Neural cell (in vitro differentiated cells): ENCODE data around the gene ADTRP. TPM values are rescaled to one million over a fixed set of nuclear protein-coding genes. Genes with fewer than 3 reads are reported as not detected.
A peak's percentile ranks its signal among the peaks of the same experiment; 100 is the strongest.

Source experiments
- H2AFZ ChIP-seq: fragments of 200-600, 300-800 bp; sonication (generic), shearing (Covaris generic); 2 replicates; pipeline ENCODE4 v1.6.0; 2014; ENCODE audit warnings: low read depth, mild to moderate bottlenecking, antibody characterized with exemption, low read length, moderate library complexity
- H3F3A ChIP-seq: fragments of 200-600 bp; shearing (Covaris generic); 2 replicates; pipeline ENCODE4 v1.6.1; 2016; ENCODE audit warnings: mild to moderate bottlenecking, moderate library complexity, mixed read lengths, antibody characterized with exemption, low read length; ENCODE audit not compliant: insufficient read depth, poor library complexity, severe bottlenecking
- H3K27ac ChIP-seq: fragments of 200-600, 300-800 bp; sonication (generic), shearing (Covaris generic); 2 replicates; pipeline ENCODE4 v1.5.1; 2014; ENCODE audit warnings: mild to moderate bottlenecking, low read length, moderate library complexity
- H3K27me3 ChIP-seq: fragments of 300-800, 200-600 bp; sonication (generic), shearing (Covaris generic); 2 replicates; pipeline ENCODE4 v1.6.0; 2014; ENCODE audit warnings: mild to moderate bottlenecking, low read depth, low read length, moderate library complexity; ENCODE audit not compliant: insufficient read depth
- H3K36me3 ChIP-seq: fragments of 300-800, 200-600 bp; sonication (generic), shearing (Covaris generic); 2 replicates; pipeline ENCODE4 v1.5.1; 2014; ENCODE audit warnings: mild to moderate bottlenecking, antibody characterized with exemption, low read length, moderate library complexity; ENCODE audit not compliant: insufficient read depth
- H3K4me2 ChIP-seq: fragments of 300-800, 200-600 bp; sonication (generic), shearing (Covaris generic); 2 replicates; pipeline ENCODE4 v1.6.0; 2014; ENCODE audit warnings: mild to moderate bottlenecking, low read length
- H3K4me3 ChIP-seq: fragments of 300-800, 200-600 bp; sonication (generic), shearing (Covaris generic); 2 replicates; pipeline ENCODE4 v1.5.1; 2014; ENCODE audit warnings: mild to moderate bottlenecking, low read length, moderate library complexity
- H3K79me2 ChIP-seq: fragments of 200-600 bp; shearing (Covaris generic); replicated peaks from 2 replicates; pipeline ENCODE4 v1.6.0; 2014; ENCODE audit warnings: mild to moderate bottlenecking, low read length, moderate library complexity; ENCODE audit not compliant: insufficient read depth
- H3K9ac ChIP-seq: fragments of 300-800, 200-600 bp; sonication (generic), shearing (Covaris generic); 2 replicates; pipeline ENCODE4 v1.6.1; 2016; ENCODE audit warnings: mild to moderate bottlenecking, low read length, mixed read lengths
- H3K9me2 ChIP-seq: fragments of 200-600 bp; shearing (Covaris generic); 2 replicates; pipeline ENCODE4 v1.6.1; 2016; ENCODE audit warnings: mild to moderate bottlenecking, low read length, mixed read lengths; ENCODE audit not compliant: insufficient read depth
- H3K9me3 ChIP-seq: fragments of 200-600, 300-800 bp; sonication (generic), shearing (Covaris generic); 2 replicates; pipeline ENCODE4 v1.6.1; 2016; ENCODE audit warnings: mild to moderate bottlenecking, mixed run types, low read length, moderate library complexity, mixed read lengths
- H4K20me1 ChIP-seq: fragments of 200-600 bp; shearing (Covaris generic); 2 replicates; pipeline ENCODE4 v1.6.1; 2016; ENCODE audit warnings: mild to moderate bottlenecking, mixed run types; ENCODE audit not compliant: insufficient read depth
- CTCF ChIP-seq: fragments of 450-650 bp; IDR thresholded peaks from 2 replicates; pipeline ENCODE4 v1.5.1; 2014; ENCODE audit warnings: antibody characterized with exemption, mild to moderate bottlenecking, moderate library complexity; ENCODE audit not compliant: poor library complexity, severe bottlenecking
- EP300 ChIP-seq: fragments of 450-650 bp; conservative IDR thresholded peaks from 2 replicates; pipeline ENCODE4 v1.6.1; 2014; ENCODE audit warnings: antibody characterized with exemption, mild to moderate bottlenecking, moderate library complexity; ENCODE audit not compliant: poor library complexity, severe bottlenecking
- EZH2 ChIP-seq: fragments of 200-600, 300-800 bp; shearing (Covaris generic), sonication (generic); IDR thresholded peaks from 2 replicates; pipeline ENCODE4 v1.6.1; 2014; ENCODE audit warnings: antibody characterized with exemption, low read length, borderline replicate concordance, mild to moderate bottlenecking; ENCODE audit not compliant: insufficient read depth, poor library complexity, severe bottlenecking
- MXI1 ChIP-seq: fragments of 450-650 bp; conservative IDR thresholded peaks from 2 replicates; pipeline ENCODE4 v1.6.1; 2014; ENCODE audit warnings: antibody characterized with exemption, mild to moderate bottlenecking; ENCODE audit not compliant: poor library complexity, severe bottlenecking
- POLR2AphosphoS5 ChIP-seq: IDR thresholded peaks from 2 replicates; pipeline ENCODE4 v1.6.1; 2012
- RAD21 ChIP-seq: fragments of 450-650 bp; conservative IDR thresholded peaks from 2 replicates; pipeline ENCODE4 v1.6.1; 2014; ENCODE audit warnings: antibody characterized with exemption, mild to moderate bottlenecking, moderate library complexity
- REST ChIP-seq: IDR thresholded peaks from 2 replicates; pipeline ENCODE4 v1.6.1; 2012; ENCODE audit warnings: borderline replicate concordance
- SMC3 ChIP-seq: fragments of 450-650 bp; conservative IDR thresholded peaks from 2 replicates; pipeline ENCODE4 v1.6.1; 2014; ENCODE audit warnings: antibody characterized with exemption, mild to moderate bottlenecking, moderate library complexity; ENCODE audit not compliant: poor library complexity
- TAF1 ChIP-seq: IDR thresholded peaks from 2 replicates; pipeline ENCODE4 v1.6.1; 2012; ENCODE audit warnings: low read depth
- polyA plus RNA-seq: library from polyadenylated mRNA; depleted of rRNA; stranded (reverse); fragments of >200 nt; gene quantifications from 2 replicates; pipeline ENCODE4 v1.2.3, GENCODE V29; 2014

ADTRP gene
- polyA plus RNA-seq, 1 donor from 2014 or later = not detected

GRCh38 chr6:11701573-11701972 lies 77.0 kb downstream of the ADTRP start:
- H4K20me1 ChIP-seq = no peaks in the 10 kb centered on the region
- no peak overlapping the region for H3K4me2 ChIP-seq
- no peak overlapping the region for H2AFZ ChIP-seq
- no peaks in the 10 kb centered on the region for H3K9me2 ChIP-seq
- no peak for TF ChIP-seq MXI1
- no peak for TF ChIP-seq REST
- TF ChIP-seq RAD21 = no peak
- no peak for TF ChIP-seq SMC3
- TF ChIP-seq EZH2 = no peak
- TF ChIP-seq TAF1 = no peak
- no peak for TF ChIP-seq EP300
- no peak for TF ChIP-seq CTCF
- TF ChIP-seq POLR2AphosphoS5 = no peak
- no peak overlapping the region for H3K9ac ChIP-seq
- no peaks in the 10 kb centered on the region for H3K9me3 ChIP-seq
- no peaks in the 10 kb centered on the region for H3K36me3 ChIP-seq
- peaks cover 2% of the 10 kb centered on the region for H3K27me3 ChIP-seq
- H3K27ac ChIP-seq = no peak overlapping the region
- no peaks in the 10 kb centered on the region for H3K79me2 ChIP-seq
- no peak overlapping the region for H3K4me3 ChIP-seq
- H3F3A ChIP-seq = no peaks in the 10 kb centered on the region

GRCh38 chr6:11700118-11700718 lies 78.4 kb downstream of the ADTRP start:
- H3K27me3 ChIP-seq = peaks cover under 1% of the 10 kb centered on the region
- no peaks in the 10 kb centered on the region for H3K79me2 ChIP-seq
- no peak overlapping the region for H2AFZ ChIP-seq
- H3K4me2 ChIP-seq = no peak overlapping the region
- H4K20me1 ChIP-seq = no peaks in the 10 kb centered on the region
- no peaks in the 10 kb centered on the region for H3K9me3 ChIP-seq
- no peaks in the 10 kb centered on the region for H3K36me3 ChIP-seq
- no peak overlapping the region for H3K9ac ChIP-seq
- peak; percentile 61 for TF ChIP-seq SMC3
- no peak for TF ChIP-seq EP300
- no peak for TF ChIP-seq REST
- TF ChIP-seq POLR2AphosphoS5 = no peak
- no peak for TF ChIP-seq TAF1
- peak; percentile 48 for TF ChIP-seq CTCF
- peak; percentile 50 for TF ChIP-seq RAD21
- TF ChIP-seq EZH2 = no peak
- TF ChIP-seq MXI1 = no peak
- H3K27ac ChIP-seq = no peak overlapping the region
- no peaks in the 10 kb centered on the region for H3F3A ChIP-seq
- no peaks in the 10 kb centered on the region for H3K9me2 ChIP-seq
- H3K4me3 ChIP-seq = no peak overlapping the region
